Measurements from ENCODE around the gene CALM1. TPM values are rescaled to one million over a fixed set of nuclear protein-coding genes. Genes with fewer than 3 reads are reported as not detected.
"Not testable (repeated sequence)": the region's sequence is repeated elsewhere in the genome, so short reads cannot be mapped to it uniquely, and the experiment has no call there.

CALM1 gene
- total and polyA plus RNA-seq, 8 donors: 213 to 1,126 (median 356) TPM

DNA sequence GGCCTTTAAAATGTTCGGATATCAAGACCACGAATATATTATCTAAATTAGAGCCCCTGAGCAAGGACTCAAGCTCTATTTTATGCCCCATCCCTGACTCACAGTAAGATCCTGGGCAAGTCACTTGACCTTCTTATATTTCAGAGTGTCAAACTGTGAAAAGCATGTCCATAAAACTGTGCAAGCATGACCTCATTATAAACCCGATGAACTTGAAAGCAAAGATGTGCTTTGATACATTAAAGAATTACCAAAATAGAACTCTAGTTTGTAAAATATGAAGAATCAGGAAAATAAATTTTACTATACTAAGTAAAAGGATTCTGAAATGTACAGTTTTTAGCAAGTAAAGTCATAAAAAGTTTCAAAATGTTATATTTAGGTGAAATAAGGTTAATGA is 2.9 kb upstream of the CALM1 start:
- intact Hi-C loops (cut with DNase I; ENCODE audit: low total_unique reads): no loop called here
- no peak for TF ChIP-seq EP300 (IDR thresholded peaks at IDR 0.05)
- no peak for TF ChIP-seq POLR2A (IDR thresholded peaks at IDR 0.05)
- TF ChIP-seq POLR2AphosphoS5 (IDR thresholded peaks at IDR 0.05): no peak
- TF ChIP-seq CTCF (IDR thresholded peaks at IDR 0.05): no peak
- Histone ChIP-seq H3K9me3 (no peaks in the 10 kb centered on the region), H3K36me3 (no peaks in the 10 kb centered on the region), H3K4me3 (no peak overlapping the region), H3K27ac (no peak overlapping the region), H3K4me1 (peaks cover 2 to 17% (median 8%) of the 10 kb centered on the region in 4 donors), H3K27me3 (no peaks in the 10 kb centered on the region)
- WGBS, 5 donors: 81 to 87% (median 85%) methylated on average over 3 of the region's 3 CpGs
- DNase-seq: no peak

- H3K9me3 ChIP-seq; DNase-seq; H3K27ac ChIP-seq; H3K36me3 ChIP-seq; intact Hi-C loops (cut with DNase I; ENCODE audit: low total_unique reads); H3K27me3 ChIP-seq; H3K4me3 ChIP-seq: not testable (repeated sequence)
- 96 to 99% (median 97%) methylated on average over 8 of the region's 8 CpGs for WGBS, 5 donors
- peaks cover 10 to 25% (median 16%) of the 10 kb centered on the region in 4 donors for H3K4me1 ChIP-seq
Observed at GRCh38 chr14:90394782-90395181, 2.0 kb upstream of the CALM1 start.

- WGBS, 5 donors: 0% methylated on average over 6 to 82 of the region's 89 CpGs
- Histone ChIP-seq H3K4me3 (peak overlapping the region; percentile 91 to 99 (median 97)), H3K36me3 (peaks cover 24 to 27% (median 26%) of the 10 kb centered on the region in 4 donors), H3K27ac (peak overlapping the region; percentile 90 to 98 (median 94)), H3K4me1 (peaks cover 31 to 54% (median 40%) of the 10 kb centered on the region in 4 donors), H3K27me3 (no peaks in the 10 kb centered on the region), H3K9me3 (no peaks in the 10 kb centered on the region)
- peak; percentile 51 to 87 for DNase-seq
- intact Hi-C loops (cut with DNase I; ENCODE audit: low total_unique reads): no loop called here
- no peak for TF ChIP-seq POLR2A (IDR thresholded peaks at IDR 0.05)
- TF ChIP-seq EP300 (IDR thresholded peaks at IDR 0.05): no peak
- TF ChIP-seq POLR2AphosphoS5 (IDR thresholded peaks at IDR 0.05): peak in 1 of 3 donors; percentile 19
- no peak for TF ChIP-seq CTCF (IDR thresholded peaks at IDR 0.05)
Observed at GRCh38 chr14:90397425-90398314, 841 bp downstream of the CALM1 start.

DNA sequence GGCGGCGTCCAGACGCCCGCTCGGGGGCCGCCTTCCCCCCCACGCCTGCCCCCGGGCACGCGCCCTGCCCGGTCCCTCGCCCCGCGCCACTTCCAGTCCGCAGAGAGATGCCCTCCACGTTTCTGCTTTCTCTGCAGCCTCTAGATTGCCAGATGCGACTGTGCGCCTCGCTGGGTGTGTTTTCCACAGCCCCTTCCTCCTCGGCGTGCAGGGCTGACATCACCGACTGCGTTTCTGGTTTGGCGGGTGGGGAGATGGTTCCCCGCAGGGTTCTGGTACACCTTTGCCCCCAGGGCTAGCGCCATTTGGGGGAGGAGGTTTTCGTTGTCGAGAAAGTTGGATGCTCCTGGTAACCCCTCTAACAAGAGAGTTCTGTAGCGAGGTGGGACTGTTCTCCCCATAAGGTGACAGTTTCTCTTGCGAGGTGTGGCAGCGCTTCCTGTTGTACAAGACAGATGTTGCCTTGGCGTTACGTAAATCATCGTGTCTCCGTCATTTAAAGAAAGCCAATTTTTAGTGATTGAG is 1.5 kb downstream of the CALM1 start:
- peak overlapping the region; percentile 91 to 99 (median 97) for H3K4me3 ChIP-seq
- H3K36me3 ChIP-seq: peaks cover 31 to 34% (median 33%) of the 10 kb centered on the region in 4 donors
- H3K27ac ChIP-seq: peak overlapping the region; percentile 90 to 98 (median 94)
- peak; percentile 44 to 84 for DNase-seq
- no peaks in the 10 kb centered on the region for H3K27me3 ChIP-seq
- 0 to 3% (median 1%) methylated on average over 10 to 35 of the region's 35 CpGs for WGBS, 5 donors
- TF ChIP-seq CTCF (IDR thresholded peaks at IDR 0.05) (no peak), POLR2AphosphoS5 (IDR thresholded peaks at IDR 0.05) (no peak), POLR2A (IDR thresholded peaks at IDR 0.05) (no peak), EP300 (IDR thresholded peaks at IDR 0.05) (no peak)
- peaks cover 31 to 61% (median 45%) of the 10 kb centered on the region in 4 donors for H3K4me1 ChIP-seq
- intact Hi-C loops (cut with DNase I; ENCODE audit: low total_unique reads): no loop called here
- H3K9me3 ChIP-seq: no peaks in the 10 kb centered on the region
